K562 (cell line): ENCODE data around the gene FAM117A. TPM values are rescaled to one million over a fixed set of nuclear protein-coding genes. Genes with fewer than 3 reads are reported as not detected.
A peak's percentile ranks its signal among the peaks of the same experiment; 100 is the strongest.

Experiments
- CBX5 ChIP-seq: IDR thresholded peaks from 2 replicates; pipeline ENCODE4 v1.6.1; 2014; ENCODE audit warnings: low read depth, borderline replicate concordance
- CHD1 ChIP-seq: fragments of 200-600 bp; sonication (generic); IDR thresholded peaks from one replicate; pipeline ENCODE4 v1.6.1; 2012; ENCODE audit warnings: mild to moderate bottlenecking, moderate library complexity, low read length, inconsistent platforms
- CXXC5 ChIP-seq: fragments of 250-450 bp; sonication (Bioruptor Pico); IDR thresholded peaks from 2 replicates; pipeline ENCODE4 v1.8.0; 2022; ENCODE audit warnings: inconsistent platforms, mild to moderate bottlenecking, moderate library complexity
- DACH1 ChIP-seq: fragments of 450-650 bp; IDR thresholded peaks from 2 replicates; pipeline ENCODE4 v1.6.1; 2018; ENCODE audit not compliant: partially characterized antibody
- EHMT2 ChIP-seq: fragments of 450-650 bp; IDR thresholded peaks from 2 replicates; pipeline ENCODE4 v1.6.1; 2018; ENCODE audit warnings: antibody characterized with exemption
- KDM2B ChIP-seq: fragments of 250-450 bp; sonication (Bioruptor Pico); IDR thresholded peaks from 2 replicates; pipeline ENCODE4 v1.8.0; 2021; ENCODE audit warnings: mild to moderate bottlenecking, moderate library complexity
- MEIS2 ChIP-seq: fragments of 450-650 bp; IDR thresholded peaks from 2 replicates; pipeline ENCODE4 v1.6.1; 2014; ENCODE audit warnings: mild to moderate bottlenecking; ENCODE audit not compliant: partially characterized antibody
- MTA2 ChIP-seq: fragments of 450-650 bp; IDR thresholded peaks from 2 replicates; pipeline ENCODE4 v1.6.1; 2016; ENCODE audit warnings: low read depth
- NFRKB ChIP-seq: fragments of 450-650 bp; IDR thresholded peaks from 2 replicates; pipeline ENCODE4 v1.6.1; 2016; ENCODE audit warnings: low read depth
- NFYB ChIP-seq: IDR thresholded peaks from 2 replicates; pipeline ENCODE4 v1.6.1; 2011; ENCODE audit warnings: mild to moderate bottlenecking, moderate library complexity; ENCODE audit not compliant: insufficient read length; ENCODE audit errors: extremely low read depth
- NR2F6 ChIP-seq: fragments of 450-650 bp; formaldehyde crosslinking; IDR thresholded peaks from 2 replicates; pipeline ENCODE4 v1.4.0; 2020; ENCODE audit warnings: mild to moderate bottlenecking
- OTX1 ChIP-seq: fragments of 450-650 bp; formaldehyde crosslinking; IDR thresholded peaks from 2 replicates; pipeline ENCODE4 v1.4.0; 2022; ENCODE audit warnings: mild to moderate bottlenecking
- PRPF4 ChIP-seq: fragments of 200-400 bp; formaldehyde crosslinking; IDR thresholded peaks from one replicate; pipeline ENCODE4 v1.6.1; 2017; ENCODE audit warnings: low read length, low read depth, mild to moderate bottlenecking; ENCODE audit not compliant: insufficient read depth, poor library complexity, severe bottlenecking
- PURB ChIP-seq: sonication (generic); formaldehyde crosslinking; IDR thresholded peaks from 2 replicates; pipeline ENCODE4 v1.9.0; 2021; ENCODE audit warnings: low read depth, mild to moderate bottlenecking, missing genetic modification reagents
- RB1 ChIP-seq: fragments of 450-650 bp; IDR thresholded peaks from 2 replicates; pipeline ENCODE4 v1.6.1; 2017; ENCODE audit warnings: low read depth, mild to moderate bottlenecking
- TAF9B ChIP-seq: fragments of 450-650 bp; IDR thresholded peaks from 2 replicates; pipeline ENCODE4 v1.6.1; 2018; ENCODE audit warnings: mild to moderate bottlenecking; ENCODE audit not compliant: partially characterized antibody
- TFAM ChIP-seq: fragments of 250-450 bp; sonication (Bioruptor Pico); conservative IDR thresholded peaks from 2 replicates; pipeline ENCODE4 v1.5.0; 2021; ENCODE audit warnings: mild to moderate bottlenecking, moderate library complexity
- XRCC4 ChIP-seq: IDR thresholded peaks from one replicate; pipeline ENCODE4 v1.6.1; 2011; ENCODE audit not compliant: insufficient read depth, insufficient read length; ENCODE audit errors: extremely low read depth
- ZFP36 ChIP-seq: fragments of 150-350 bp; IDR thresholded peaks from 2 replicates; pipeline ENCODE4 v1.6.1; 2018; ENCODE audit warnings: low read length, low read depth; ENCODE audit not compliant: partially characterized antibody
- ZNF263 ChIP-seq: sonication (generic); formaldehyde crosslinking; IDR thresholded peaks from 2 replicates; pipeline ENCODE4 v1.8.0; 2022; ENCODE audit warnings: mild to moderate bottlenecking, missing genetic modification reagents, borderline replicate concordance
- ZNF316 ChIP-seq: fragments of 450-650 bp; IDR thresholded peaks from 2 replicates; pipeline ENCODE4 v1.6.1; 2016
- ZNF717 ChIP-seq: fragments of 250-450 bp; sonication (Bioruptor Pico); IDR thresholded peaks from 2 replicates; pipeline ENCODE4 v1.5.0; 2021
- polyA plus RNA-seq, 8 experiments: library from polyadenylated mRNA; depleted of rRNA in 4 of 8; stranded (reverse) in 5 of 8; unstranded in 3 of 8; fragments of >200 nt; fragmentation: Nextera tagmentation in 2 of 8; fragmentation: Illumina TruSeq in 1 of 8; extraction: Ambion mirVana in 2 of 8; extraction: Trizol in 1 of 8; gene quantifications; 2 replicates each; pipeline versions ENCODE4 v1.2.1 to v1.2.3, GENCODE V29; 2011 to 2014; ENCODE audit warnings: inconsistent platforms in 1 of 8, missing spikeins in 1 of 8
- total RNA-seq, 7 experiments: library from RNA; depleted of rRNA in 6 of 7; stranded (reverse); fragments of >200 nt in 6 of 7; fragmentation: Illumina TruSeq in 2 of 7; extraction: Trizol in 2 of 7; gene quantifications; 2 replicates each; pipeline versions ENCODE4 v1.2.1 to v1.2.3, GENCODE V29; 2011 to 2021; ENCODE audit warnings: low replicate concordance in 1 of 7
- TF ChIP-seq, protein P1 (sequence below): fragments of 250-450 bp; sonication (Bioruptor Pico); IDR thresholded peaks from 2 replicates; pipeline ENCODE4 v1.8.0; 2022; ENCODE audit warnings: inconsistent platforms, mild to moderate bottlenecking, moderate library complexity, borderline replicate concordance
- TF ChIP-seq, protein P2 (sequence below): IDR thresholded peaks from 3 replicates; pipeline ENCODE4 v1.6.1; 2011; ENCODE audit warnings: borderline replicate concordance, mild to moderate bottlenecking; ENCODE audit not compliant: insufficient read length, insufficient read depth
- TF ChIP-seq, protein P3 (sequence below): fragments of 150-350 bp; conservative IDR thresholded peaks from 2 replicates; pipeline ENCODE4 v1.6.1; 2014; ENCODE audit warnings: low read length

The FAM117A gene
- total and polyA plus RNA-seq, 9 of the 15 experiments (the other 6 are each of a cell fraction or from before 2014, with no cell fraction given), result 3.1 to 79.7 (median 36.6) TPM

DNA sequence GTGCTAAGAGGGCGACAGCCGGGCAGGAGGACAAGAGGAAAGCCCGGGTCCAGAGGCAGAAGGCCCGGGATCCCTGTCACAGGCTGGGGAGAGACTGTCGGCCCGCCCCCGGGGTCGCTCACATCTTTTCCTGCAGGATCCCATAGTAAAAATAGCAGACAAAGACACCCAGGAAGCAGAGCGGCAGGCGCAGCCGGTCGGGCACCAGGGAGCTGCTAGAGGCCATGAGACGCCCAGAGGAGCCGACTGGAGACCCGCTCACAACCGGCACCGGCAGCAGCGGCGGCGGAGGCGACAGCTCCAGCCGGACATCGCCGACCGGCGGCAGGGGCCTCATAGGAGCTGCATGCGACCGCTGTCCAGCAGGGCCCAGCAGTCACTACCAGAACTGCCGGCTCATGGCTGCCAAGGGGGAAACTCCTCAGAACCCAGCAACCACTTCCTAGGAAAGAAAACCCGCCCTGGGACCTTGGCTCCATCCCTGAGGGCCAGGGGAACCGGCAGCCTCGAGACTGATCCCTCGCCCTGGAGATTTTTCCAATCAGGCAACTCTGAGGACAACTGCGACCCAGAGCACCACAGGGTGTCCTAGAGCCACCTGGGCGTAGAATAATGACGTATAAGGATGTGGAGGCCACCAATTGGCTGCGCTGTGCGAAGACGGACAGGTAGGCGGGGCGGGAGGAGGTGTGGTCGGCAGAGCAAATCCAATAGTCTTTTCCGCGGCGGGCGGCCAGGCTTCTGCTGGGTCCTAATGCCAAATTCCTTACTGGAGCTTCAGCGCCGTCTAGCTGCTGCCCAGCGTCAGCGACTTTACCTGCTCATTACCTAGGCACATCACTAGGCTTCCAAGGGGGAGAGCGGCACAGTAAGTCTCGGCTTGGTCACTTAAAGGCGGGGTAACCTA is 56.1 kb downstream of the FAM117A start, which contains the start of gene SLC35B1 (continued):
- peak; percentile 47; the same call in 1 of the 2 replicates for TF ChIP-seq ZNF263 (CRISPR knock-in tag)
- peak; percentile 97 for TF ChIP-seq DACH1
- peak; percentile 72 for TF ChIP-seq NFYB
- no peak for TF ChIP-seq ZNF316
- TF ChIP-seq CHD1, result no peak
- TF ChIP-seq, protein P1, sequence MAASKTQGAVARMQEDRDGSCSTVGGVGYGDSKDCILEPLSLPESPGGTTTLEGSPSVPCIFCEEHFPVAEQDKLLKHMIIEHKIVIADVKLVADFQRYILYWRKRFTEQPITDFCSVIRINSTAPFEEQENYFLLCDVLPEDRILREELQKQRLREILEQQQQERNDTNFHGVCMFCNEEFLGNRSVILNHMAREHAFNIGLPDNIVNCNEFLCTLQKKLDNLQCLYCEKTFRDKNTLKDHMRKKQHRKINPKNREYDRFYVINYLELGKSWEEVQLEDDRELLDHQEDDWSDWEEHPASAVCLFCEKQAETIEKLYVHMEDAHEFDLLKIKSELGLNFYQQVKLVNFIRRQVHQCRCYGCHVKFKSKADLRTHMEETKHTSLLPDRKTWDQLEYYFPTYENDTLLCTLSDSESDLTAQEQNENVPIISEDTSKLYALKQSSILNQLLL, result no peak
- peak; percentile 39 for TF ChIP-seq ZFP36
- peak; percentile 79 for TF ChIP-seq MEIS2
- no peak for TF ChIP-seq ZNF717
- TF ChIP-seq, protein P2, sequence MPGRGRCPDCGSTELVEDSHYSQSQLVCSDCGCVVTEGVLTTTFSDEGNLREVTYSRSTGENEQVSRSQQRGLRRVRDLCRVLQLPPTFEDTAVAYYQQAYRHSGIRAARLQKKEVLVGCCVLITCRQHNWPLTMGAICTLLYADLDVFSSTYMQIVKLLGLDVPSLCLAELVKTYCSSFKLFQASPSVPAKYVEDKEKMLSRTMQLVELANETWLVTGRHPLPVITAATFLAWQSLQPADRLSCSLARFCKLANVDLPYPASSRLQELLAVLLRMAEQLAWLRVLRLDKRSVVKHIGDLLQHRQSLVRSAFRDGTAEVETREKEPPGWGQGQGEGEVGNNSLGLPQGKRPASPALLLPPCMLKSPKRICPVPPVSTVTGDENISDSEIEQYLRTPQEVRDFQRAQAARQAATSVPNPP, result no peak
- no peak for TF ChIP-seq PURB (CRISPR knock-in tag)
- peak; percentile 88 for TF ChIP-seq RB1
- no peak for TF ChIP-seq EHMT2
- TF ChIP-seq CXXC5, result peak; percentile 75
- no peak for TF ChIP-seq MTA2
- no peak for TF ChIP-seq TFAM (CRISPR knock-in tag)
- no peak for TF ChIP-seq XRCC4
- TF ChIP-seq NFRKB, result peak; percentile 87
- no peak for TF ChIP-seq NR2F6 (CRISPR knock-in tag)
- TF ChIP-seq OTX1 (CRISPR knock-in tag), result no peak
- TF ChIP-seq, protein P3, sequence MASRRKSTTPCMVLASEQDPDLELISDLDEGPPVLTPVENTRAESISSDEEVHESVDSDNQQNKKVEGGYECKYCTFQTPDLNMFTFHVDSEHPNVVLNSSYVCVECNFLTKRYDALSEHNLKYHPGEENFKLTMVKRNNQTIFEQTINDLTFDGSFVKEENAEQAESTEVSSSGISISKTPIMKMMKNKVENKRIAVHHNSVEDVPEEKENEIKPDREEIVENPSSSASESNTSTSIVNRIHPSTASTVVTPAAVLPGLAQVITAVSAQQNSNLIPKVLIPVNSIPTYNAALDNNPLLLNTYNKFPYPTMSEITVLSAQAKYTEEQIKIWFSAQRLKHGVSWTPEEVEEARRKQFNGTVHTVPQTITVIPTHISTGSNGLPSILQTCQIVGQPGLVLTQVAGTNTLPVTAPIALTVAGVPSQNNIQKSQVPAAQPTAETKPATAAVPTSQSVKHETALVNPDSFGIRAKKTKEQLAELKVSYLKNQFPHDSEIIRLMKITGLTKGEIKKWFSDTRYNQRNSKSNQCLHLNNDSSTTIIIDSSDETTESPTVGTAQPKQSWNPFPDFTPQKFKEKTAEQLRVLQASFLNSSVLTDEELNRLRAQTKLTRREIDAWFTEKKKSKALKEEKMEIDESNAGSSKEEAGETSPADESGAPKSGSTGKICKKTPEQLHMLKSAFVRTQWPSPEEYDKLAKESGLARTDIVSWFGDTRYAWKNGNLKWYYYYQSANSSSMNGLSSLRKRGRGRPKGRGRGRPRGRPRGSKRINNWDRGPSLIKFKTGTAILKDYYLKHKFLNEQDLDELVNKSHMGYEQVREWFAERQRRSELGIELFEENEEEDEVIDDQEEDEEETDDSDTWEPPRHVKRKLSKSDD, result peak; percentile 30; the same call in 1 of the 2 replicates
- no peak for TF ChIP-seq PRPF4
- no peak for TF ChIP-seq KDM2B (CRISPR knock-in tag)
- no peak; the same call in 1 of the 2 replicates for TF ChIP-seq CBX5
- TF ChIP-seq TAF9B, result peak; percentile 68
